Thyroid gland (tissue), 4 donors: Measurements from ENCODE around the gene PTPRJ. TPM values are rescaled to one million over a fixed set of nuclear protein-coding genes. Genes with fewer than 3 reads are reported as not detected.
"Not testable (repeated sequence)": the region's sequence is repeated elsewhere in the genome, so short reads cannot be mapped to it uniquely, and the experiment has no call there.

ENCODE experiments used
- DNase-seq, 2 donors: peaks; one replicate each; pipeline ENCODE4 v3.0.0-alpha.2; 2019
- H3K27ac ChIP-seq, 3 donors: fragments of 200-600 bp; sonication (generic); 1 replicate in 2 of 3; 2 replicates in 1 of 3; pipeline ENCODE4 v1.5.1; 2016 to 2019; ENCODE audit warnings: mild to moderate bottlenecking in 1 of 3, moderate library complexity in 1 of 3
- H3K27me3 ChIP-seq: fragments of 200-600 bp; sonication (generic); one replicate; pipeline ENCODE4 v1.5.1; 2019
- H3K36me3 ChIP-seq, 2 donors: fragments of 200-600 bp; sonication (generic); one replicate each; pipeline ENCODE4 v1.5.1; 2016 to 2019
- H3K4me1 ChIP-seq, 2 donors: fragments of 200-600 bp; sonication (generic); one replicate each; pipeline ENCODE4 v1.5.1; 2017 to 2019
- H3K4me3 ChIP-seq, 3 donors: fragments of 200-600 bp; sonication (generic); replicated peaks in 1 of 3; 1 replicate in 2 of 3; 2 replicates in 1 of 3; pipeline ENCODE4 v1.5.1; 2016; ENCODE audit warnings: mild to moderate bottlenecking in 1 of 3
- H3K9me3 ChIP-seq: fragments of 200-600 bp; sonication (generic); one replicate; pipeline ENCODE4 v1.5.1; 2017
- POLR2A ChIP-seq, 2 donors: fragments of 450-650 bp; IDR thresholded peaks; one replicate each; pipeline ENCODE4 v1.6.1; 2017; ENCODE audit warnings: antibody characterized with exemption in 2 of 2, mild to moderate bottlenecking in 2 of 2, moderate library complexity in 1 of 2
- WGBS, 2 donors: methylation state at CpG; one replicate each; pipeline ENCODE4 v1.1.5; 2017; 5-methylcytosine and 5-hydroxymethylcytosine counted together
- intact Hi-C: fragments of 100-400 bp; cut with DNase I; formaldehyde crosslinking; loops from one replicate; pipeline ENCODE4 v1.15.1; 2023
- total RNA-seq, 4 donors: library from RNA; depleted of rRNA; stranded (reverse); fragments of >200 nt; gene quantifications; one replicate each; pipeline ENCODE4 v1.2.3, GENCODE V29; 2016
- TF ChIP-seq, protein P1 (sequence below), 6 experiments: fragments of 200-600 bp in 3 of 6; fragments of 450-650 bp in 3 of 6; sonication (generic) in 3 of 6; IDR thresholded peaks; one replicate each; pipeline ENCODE4 v1.5.1; 2016 to 2019; ENCODE audit warnings: antibody characterized with exemption in 6 of 6, mild to moderate bottlenecking in 2 of 6, inconsistent platforms in 1 of 6, moderate library complexity in 1 of 6

Gene PTPRJ
- total RNA-seq, 4 donors from 2014 or later: 45.4 to 81.9 (median 58.6) TPM

DNA sequence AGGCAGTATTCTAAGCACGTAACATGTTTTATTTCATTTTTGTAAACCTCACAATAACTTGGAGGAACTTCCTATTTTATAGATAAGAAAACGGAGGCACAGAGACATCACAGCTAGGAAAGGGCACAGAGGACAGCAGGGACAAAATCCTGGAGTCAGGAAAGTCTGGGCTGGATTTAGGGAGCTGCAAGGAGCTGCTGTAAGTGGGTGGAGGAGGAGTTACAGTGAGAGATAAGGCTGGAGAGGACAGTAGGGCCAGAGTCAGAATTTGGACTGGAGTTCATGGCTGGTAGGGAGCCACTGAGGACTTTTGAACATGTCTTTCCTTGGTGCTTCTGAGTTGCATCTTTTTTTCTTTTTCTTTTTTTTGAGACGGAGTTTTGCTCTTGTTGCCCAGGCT is 32.2 kb upstream of the PTPRJ start:
- WGBS, 2 donors: 75 to 81% methylated on average over 3 of the region's 3 CpGs
- intact Hi-C loops: no loop called here
- DNase-seq: no peak
- Histone ChIP-seq H3K36me3 (no peaks in the 10 kb centered on the region), H3K27ac (peak overlapping the region in 2 of 3 donors; percentile 7 to 39), H3K4me3 (no peak overlapping the region), H3K27me3 (no peaks in the 10 kb centered on the region), H3K4me1 (peaks cover 26 to 36% of the 10 kb centered on the region in 2 donors), H3K9me3 (no peaks in the 10 kb centered on the region)
- TF ChIP-seq POLR2A (IDR thresholded peaks at IDR 0.05): no peak
- TF ChIP-seq, protein P1, sequence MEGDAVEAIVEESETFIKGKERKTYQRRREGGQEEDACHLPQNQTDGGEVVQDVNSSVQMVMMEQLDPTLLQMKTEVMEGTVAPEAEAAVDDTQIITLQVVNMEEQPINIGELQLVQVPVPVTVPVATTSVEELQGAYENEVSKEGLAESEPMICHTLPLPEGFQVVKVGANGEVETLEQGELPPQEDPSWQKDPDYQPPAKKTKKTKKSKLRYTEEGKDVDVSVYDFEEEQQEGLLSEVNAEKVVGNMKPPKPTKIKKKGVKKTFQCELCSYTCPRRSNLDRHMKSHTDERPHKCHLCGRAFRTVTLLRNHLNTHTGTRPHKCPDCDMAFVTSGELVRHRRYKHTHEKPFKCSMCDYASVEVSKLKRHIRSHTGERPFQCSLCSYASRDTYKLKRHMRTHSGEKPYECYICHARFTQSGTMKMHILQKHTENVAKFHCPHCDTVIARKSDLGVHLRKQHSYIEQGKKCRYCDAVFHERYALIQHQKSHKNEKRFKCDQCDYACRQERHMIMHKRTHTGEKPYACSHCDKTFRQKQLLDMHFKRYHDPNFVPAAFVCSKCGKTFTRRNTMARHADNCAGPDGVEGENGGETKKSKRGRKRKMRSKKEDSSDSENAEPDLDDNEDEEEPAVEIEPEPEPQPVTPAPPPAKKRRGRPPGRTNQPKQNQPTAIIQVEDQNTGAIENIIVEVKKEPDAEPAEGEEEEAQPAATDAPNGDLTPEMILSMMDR (IDR thresholded peaks at IDR 0.05): no peak

DNA sequence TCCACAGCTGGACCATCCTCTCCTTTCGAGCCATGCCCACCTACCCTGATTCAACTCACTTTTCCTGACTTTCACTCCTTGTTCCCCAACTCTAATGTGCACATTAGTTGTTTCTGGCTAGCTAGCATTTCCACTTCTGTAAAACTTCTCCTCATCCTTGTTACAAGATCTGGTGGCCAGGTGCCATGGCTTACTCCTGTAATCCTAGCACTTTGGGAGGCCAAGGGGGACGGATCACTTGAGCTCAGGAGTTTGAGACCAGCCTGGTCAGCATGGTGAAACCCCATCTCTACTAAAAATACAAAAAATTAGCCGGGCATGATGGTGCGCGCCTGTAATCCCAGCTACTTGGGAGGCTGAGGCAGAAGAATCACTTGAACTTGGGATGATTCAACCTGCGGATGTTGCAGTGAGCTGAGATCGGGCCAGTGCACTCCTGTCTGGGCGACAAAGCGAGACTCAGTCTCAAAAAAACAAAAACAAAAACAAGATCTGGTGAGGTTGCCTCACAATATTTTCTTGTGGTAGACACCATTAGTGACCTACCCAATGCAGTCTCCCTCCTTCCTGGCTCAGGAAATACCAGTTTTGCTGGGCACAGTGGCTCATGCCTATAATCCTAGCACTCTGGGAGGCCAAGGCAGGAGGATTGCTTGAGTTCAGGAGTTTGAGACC is 31.2 kb upstream of the PTPRJ start:
- 75 to 79% methylated on average over 9 of the region's 9 CpGs for WGBS, 2 donors
- peak overlapping the region; percentile 6 to 18 (median 12) for H3K27ac ChIP-seq
- H3K4me1 ChIP-seq: peaks cover 24 to 33% of the 10 kb centered on the region in 2 donors
- H3K27me3 ChIP-seq, H3K9me3 ChIP-seq, intact Hi-C loops, H3K36me3 ChIP-seq, H3K4me3 ChIP-seq: not testable (repeated sequence)
- peak; percentile 70 to 72 for DNase-seq

DNA sequence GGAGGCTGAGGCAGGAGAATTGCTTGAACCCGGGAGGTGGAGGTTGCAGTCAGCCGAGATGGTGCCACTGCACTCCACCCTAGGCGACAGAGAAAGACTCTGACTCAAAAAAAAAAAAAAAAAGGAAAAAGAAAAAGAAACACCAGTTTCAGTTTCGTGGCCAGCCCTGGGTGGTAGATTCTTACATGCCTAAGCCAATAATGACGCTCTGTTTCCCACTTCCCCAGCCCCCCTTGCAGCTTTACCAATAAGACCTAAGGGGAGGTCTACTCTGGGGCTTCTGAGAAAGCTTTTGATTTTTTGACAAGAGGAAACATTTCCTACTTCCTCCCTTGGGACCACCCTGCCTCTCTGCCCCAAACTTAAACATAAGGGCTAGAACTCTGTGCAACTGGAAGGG is 30.0 kb upstream of the PTPRJ start:
- DNase-seq: no peak
- intact Hi-C loops: no loop called here
- no peaks in the 10 kb centered on the region for H3K36me3 ChIP-seq
- H3K4me1 ChIP-seq: peaks cover 16 to 22% of the 10 kb centered on the region in 2 donors
- no peaks in the 10 kb centered on the region for H3K27me3 ChIP-seq
- no peak overlapping the region for H3K4me3 ChIP-seq
- no peak for TF ChIP-seq POLR2A (IDR thresholded peaks at IDR 0.05)
- TF ChIP-seq, protein P1 (IDR thresholded peaks at IDR 0.05): no peak
- WGBS, 2 donors: 55 to 70% methylated on average over 5 of the region's 5 CpGs
- no peaks in the 10 kb centered on the region for H3K9me3 ChIP-seq
- no peak overlapping the region for H3K27ac ChIP-seq

DNA sequence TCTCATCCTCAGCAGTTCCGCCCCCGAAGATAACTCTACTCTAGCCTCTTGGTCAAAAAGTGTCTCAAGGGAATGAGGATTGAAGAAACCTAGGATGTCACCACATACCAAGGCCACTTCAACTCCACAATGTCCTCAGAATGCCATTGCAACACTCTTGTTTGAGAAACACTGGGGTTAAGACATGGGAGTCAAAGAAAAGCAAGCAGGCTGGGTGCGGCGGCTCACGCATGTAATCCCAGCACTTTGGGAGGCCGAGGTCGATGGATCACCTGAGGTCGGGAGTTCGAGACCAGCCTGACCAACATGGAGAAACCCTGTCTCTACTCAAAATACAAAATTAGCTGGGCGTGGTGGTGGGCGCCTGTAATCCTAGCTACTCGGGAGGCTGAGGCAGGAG is 28.9 kb upstream of the PTPRJ start:
- H3K27me3 ChIP-seq, H3K36me3 ChIP-seq, DNase-seq, intact Hi-C loops, H3K27ac ChIP-seq, H3K4me3 ChIP-seq, H3K9me3 ChIP-seq: not testable (repeated sequence)
- WGBS, 2 donors: 97 to 98% methylated on average over 12 of the region's 12 CpGs
- H3K4me1 ChIP-seq: peaks cover 11 to 12% of the 10 kb centered on the region in 2 donors

DNA sequence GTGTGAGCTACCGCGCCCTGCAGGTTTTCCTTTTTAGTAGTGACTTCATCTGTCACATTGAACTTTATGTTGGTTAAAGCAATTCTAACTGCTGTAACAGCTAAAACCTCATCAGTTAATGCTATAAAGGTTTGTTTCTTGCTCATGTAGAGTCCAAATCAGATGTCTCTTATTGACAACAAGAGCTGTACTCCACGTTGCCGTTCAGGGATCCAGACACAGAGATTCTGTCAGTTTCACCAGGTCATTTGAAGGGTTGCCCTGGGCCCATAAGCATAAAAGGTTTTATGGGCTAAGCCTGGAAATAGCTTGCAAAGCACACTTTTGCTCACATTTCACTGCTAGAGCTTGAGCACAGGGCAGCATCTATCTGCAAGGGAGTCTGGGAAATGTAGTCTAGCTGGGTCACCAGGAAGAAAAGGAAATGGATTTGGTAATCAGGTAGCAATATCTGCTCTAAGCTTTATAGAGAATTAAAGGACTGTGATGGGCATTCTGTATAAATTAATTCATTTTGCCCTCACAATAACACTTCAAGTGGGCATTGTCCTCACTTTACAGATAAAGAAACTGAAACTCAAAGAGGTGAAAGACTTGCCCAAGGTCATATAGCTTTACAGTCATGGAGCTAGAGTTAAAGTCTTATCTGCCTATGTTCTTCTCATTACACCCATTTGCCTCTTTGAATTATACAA is 25.2 kb upstream of the PTPRJ start:
- Histone ChIP-seq H3K4me1 (no peaks in the 10 kb centered on the region), H3K27ac (no peak overlapping the region), H3K4me3 (no peak overlapping the region), H3K36me3 (no peaks in the 10 kb centered on the region), H3K27me3 (no peaks in the 10 kb centered on the region), H3K9me3 (no peaks in the 10 kb centered on the region)
- no peak for DNase-seq
- intact Hi-C loops: no loop called here
- TF ChIP-seq, protein P1 (IDR thresholded peaks at IDR 0.05): no peak
- no peak for TF ChIP-seq POLR2A (IDR thresholded peaks at IDR 0.05)
- WGBS, 2 donors: 74 to 84% methylated on average over 4 of the region's 4 CpGs

DNA sequence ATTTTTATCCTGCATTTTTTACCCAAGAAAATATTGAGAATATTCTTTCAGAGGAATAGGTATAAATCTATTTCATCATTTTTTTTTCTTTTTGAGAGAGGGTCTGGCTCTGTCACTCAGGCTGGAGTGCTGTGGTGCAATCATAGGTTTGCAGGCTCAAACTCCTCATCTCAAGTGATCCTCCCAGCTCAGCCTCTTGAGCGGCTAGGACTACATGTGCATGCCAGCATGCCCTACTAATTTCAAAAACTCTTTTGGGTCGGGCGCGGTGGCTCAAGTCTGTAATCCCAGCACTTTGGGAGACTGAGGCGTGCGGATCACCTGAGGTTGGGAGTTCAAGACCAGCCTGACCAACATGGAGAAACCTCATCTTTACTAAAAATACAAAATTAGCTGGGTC is 20.3 kb upstream of the PTPRJ start:
- DNase-seq: peak in 1 of 2 donors; percentile 31
- H3K4me3 ChIP-seq: no peak overlapping the region
- intact Hi-C loops: no loop called here
- 64 to 76% methylated on average over 6 of the region's 6 CpGs for WGBS, 2 donors
- H3K4me1 ChIP-seq: no peaks in the 10 kb centered on the region
- no peaks in the 10 kb centered on the region for H3K36me3 ChIP-seq
- H3K27ac ChIP-seq: no peak overlapping the region
- H3K27me3 ChIP-seq: no peaks in the 10 kb centered on the region
- TF ChIP-seq, protein P1 (IDR thresholded peaks at IDR 0.05): no peak
- TF ChIP-seq POLR2A (IDR thresholded peaks at IDR 0.05): no peak
- no peaks in the 10 kb centered on the region for H3K9me3 ChIP-seq
